Stimulated activated CD8-positive, alpha-beta memory T cell treated with anti-CD3 and anti-CD28 coated beads, Interleukin-7, amount 100 ng/mL, for 24 hours (primary cell): ENCODE measurements around the gene HEPACAM.

ENCODE experiments used
- DNase-seq: peaks from one replicate; pipeline ENCODE4 v3.0.0-alpha.2; 2020; ENCODE audit warnings: low read depth

Gene HEPACAM

DNA sequence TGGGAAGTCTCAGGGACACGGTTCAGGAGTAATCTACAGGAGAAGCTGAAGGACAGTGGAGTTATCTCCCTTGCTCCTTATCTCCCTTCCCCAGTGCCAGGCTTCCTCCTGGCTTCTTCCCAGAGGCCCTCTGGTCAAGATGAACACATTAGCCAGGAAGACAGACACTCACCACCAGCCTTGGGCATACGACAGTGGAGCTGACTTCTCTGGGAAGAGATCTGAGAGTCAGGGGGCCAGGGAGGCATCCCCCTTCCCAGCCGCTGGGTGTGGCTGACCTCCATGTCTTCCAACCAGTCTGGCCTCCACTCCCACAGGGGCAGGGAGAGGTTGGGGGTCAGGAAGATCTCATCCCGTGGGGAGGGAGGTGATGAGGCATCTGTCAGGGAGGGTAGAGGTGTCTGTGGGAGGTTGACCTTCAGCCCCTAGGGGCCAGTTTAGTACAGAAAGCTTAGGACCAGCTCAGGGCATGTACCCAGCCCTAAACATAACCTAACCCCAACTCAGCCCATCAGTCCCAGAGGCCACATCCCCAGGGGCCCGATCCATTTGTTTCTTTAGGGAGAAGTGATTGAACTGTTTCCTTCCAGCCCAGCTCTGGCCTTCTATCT lies 50.9 kb downstream of the HEPACAM start:
- no peak for DNase-seq

DNA sequence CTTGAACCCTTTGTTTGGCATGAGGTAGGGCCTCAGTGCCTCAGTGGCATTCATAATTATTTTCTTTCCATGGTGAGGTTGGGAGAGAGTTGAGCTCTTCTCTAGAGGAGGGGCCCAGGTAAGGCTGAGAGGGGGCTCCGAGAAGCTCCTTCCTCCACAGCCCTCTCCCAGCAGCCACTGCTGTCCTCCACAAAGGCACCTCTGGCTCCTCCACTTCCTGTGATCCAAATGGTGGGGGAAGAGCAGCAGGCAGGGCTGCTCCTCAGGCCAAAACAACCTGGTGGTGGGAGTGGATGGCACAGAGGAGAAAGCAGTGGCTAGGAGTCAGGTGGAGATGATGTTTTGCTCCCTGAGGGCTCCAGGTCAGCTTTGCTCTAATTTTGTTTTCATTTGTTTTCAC lies 51.5 kb downstream of the HEPACAM start:
- DNase-seq = no peak

- no peak for DNase-seq
These were observed 53.3 kb downstream of the HEPACAM start for GRCh38 chr11:124882339-124883071.

DNA sequence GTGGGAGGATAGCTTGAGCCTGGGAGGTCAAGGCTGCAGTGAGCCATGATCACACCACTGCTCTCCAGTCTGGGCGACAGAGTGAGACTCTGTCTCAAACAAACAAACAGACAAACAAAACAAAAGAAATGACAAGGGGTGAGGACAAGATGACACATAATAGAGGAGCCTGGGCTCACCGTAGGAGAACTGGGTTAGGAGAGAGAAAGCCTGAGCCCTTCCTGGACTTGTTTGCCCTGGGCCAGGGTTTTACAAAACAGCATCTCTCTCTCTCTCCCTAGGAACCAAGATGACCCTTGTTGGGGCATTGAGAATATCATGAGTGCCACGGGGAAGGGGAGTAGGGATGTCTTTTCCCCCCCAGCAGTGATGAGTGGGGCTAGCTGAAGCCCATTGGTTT lies 54.9 kb downstream of the HEPACAM start:
- no peak for DNase-seq

DNA sequence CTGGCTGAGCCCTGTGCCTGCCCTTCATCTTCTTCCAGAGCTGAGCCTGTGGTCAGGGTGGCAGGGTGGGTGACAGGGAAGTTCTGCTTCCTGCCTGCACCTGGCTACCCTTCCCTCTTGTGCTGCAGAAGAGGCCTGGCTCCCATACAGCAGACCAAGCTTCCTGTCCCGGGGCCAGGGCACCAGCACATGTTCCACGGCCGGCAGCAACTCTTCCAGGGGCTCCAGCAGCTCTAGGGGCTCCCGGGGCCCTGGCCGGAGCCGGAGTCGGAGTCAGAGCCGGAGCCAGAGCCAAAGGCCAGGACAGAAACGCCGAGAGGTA lies 55.6 kb downstream of the HEPACAM start:
- DNase-seq = no peak

DNA sequence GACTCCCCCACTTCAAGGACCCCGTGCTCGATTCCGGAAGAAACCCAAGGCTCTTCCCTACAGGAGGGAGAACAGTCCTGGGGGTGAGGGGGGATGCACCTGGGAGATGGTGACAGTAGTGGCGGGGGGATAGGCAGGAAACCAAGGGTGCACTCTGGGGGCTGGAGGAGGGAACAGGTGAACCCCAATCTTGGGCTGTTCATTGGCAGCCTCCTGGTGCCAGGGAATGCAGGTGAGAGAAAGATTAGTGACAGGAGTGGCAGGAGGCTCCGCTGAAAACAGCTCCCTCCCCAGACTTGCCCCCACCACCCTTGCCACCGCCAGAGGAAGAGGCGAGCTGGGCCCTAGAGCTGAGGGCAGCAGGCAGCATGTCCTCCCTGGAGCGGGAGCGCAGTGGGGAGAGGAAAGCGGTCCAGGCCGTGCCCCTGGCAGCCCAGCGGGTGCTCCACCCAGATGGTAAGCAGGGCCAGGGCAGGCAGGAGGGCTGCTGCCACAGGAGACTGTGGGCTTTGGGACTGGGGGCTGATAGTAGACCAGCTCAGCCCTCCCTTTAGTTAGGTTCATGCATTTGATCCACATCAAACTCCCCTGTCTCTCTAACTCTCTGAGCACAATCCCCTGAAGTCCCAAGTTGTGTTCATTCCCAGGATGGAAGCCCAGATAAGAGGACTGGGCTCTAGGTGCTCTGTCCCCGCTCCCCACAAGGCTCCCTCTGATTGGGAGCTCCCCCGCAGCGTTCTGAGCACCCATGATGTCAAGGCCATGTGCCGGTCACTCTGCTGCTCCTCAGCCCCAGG lies 56.2 kb downstream of the HEPACAM start:
- DNase-seq = no peak

DNA sequence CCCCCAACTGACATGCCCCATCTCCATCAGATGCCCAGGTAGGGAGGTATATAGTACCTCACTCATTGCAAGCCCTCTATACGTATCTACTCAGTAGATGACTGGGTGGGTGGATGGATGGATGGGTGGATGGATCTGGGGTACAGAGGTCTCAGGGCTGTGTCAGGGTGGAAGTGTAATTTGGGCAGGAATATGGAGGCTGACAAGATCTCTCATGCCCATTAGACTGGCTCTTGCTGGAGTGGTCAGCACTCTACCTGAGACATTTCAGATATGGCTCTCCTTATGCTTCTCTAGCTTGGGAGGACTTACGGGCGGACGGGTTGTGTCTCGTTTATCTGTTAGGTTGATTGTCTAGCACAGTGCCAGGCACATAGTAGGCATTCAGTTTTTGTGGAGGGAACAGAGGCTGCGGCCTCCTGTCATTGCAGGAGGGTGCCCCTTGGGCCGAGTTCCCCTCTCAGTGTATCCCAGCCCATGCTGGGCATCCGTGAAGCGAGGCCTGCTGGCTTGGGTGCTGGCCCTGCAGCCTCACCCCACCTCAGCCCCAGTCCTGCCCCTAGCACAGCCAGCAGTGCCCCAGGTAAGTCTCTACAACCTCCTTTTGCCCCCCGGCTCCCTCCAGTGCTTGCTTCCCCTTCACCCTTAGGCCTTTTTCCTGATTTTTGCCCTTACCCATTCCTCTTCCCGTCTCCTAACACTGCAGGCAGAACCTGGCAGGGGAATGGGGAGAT lies 56.9 kb downstream of the HEPACAM start:
- no peak for DNase-seq

GRCh38 chr11:124877910-124878758 lies 57.7 kb downstream of the HEPACAM start:
- DNase-seq = no peak

GRCh38 chr11:124877631-124877909 lies 58.3 kb downstream of the HEPACAM start:
- no peak for DNase-seq

DNA sequence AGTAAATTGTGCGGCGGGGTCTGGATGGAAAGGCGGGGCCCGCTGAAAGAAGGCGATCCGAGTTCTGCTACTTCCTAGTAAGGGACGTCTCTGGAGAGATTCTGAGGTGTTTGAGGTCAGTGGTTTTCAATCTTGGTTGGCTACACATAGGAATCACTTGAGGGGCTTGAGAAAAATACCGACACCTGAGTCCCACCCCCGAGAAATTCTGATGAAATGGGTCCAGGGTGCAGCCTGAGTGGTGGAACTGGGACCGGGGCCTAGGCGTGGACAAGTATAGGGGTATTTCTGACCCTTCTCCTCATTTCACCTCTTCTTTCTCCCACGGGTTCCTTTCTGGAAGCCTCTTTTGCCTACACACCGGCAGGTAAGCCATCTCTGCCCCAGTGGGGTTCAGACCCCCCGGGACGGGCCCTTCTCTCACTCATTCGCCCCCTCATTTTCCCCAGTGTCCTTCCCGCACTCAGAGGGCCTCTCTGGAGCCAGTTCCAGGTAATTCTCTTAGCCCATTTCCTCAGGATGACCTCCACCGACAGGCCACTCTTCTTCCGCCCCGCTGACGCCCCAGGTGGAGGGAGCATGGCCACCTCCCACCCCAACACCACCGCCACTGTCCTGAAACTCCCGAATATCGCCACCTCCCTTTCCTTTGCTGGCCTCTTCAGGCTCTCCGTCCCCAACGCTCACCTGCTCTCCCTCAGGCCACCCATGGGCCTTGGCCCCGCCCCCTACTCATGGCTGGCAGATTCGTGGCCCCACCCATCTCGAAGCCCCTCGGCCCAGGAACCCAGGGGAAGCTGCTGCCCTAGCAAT lies 58.8 kb downstream of the HEPACAM start:
- no peak for DNase-seq

GRCh38 chr11:124875943-124876817 lies 59.7 kb downstream of the HEPACAM start:
- peak; percentile 50 for DNase-seq

DNA sequence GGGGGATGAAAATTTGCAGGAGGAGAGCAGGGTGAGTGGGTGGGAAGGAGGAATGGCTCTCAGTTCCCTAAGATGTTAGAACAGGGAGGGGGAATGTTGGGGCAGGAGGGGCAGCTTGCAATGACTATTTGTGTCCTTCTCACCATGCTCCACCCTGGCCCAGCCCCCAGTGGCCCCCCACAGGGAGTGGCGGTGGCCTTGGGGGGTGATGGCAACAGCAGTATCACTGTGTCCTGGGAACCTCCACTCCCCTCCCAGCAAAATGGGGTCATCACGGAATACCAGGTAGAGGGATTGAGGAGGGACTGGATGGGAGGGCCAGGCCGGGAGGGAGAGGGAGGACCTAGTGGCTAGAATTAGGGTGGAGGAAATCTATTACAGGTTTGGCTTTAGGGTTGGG lies 60.4 kb downstream of the HEPACAM start:
- no peak for DNase-seq

DNA sequence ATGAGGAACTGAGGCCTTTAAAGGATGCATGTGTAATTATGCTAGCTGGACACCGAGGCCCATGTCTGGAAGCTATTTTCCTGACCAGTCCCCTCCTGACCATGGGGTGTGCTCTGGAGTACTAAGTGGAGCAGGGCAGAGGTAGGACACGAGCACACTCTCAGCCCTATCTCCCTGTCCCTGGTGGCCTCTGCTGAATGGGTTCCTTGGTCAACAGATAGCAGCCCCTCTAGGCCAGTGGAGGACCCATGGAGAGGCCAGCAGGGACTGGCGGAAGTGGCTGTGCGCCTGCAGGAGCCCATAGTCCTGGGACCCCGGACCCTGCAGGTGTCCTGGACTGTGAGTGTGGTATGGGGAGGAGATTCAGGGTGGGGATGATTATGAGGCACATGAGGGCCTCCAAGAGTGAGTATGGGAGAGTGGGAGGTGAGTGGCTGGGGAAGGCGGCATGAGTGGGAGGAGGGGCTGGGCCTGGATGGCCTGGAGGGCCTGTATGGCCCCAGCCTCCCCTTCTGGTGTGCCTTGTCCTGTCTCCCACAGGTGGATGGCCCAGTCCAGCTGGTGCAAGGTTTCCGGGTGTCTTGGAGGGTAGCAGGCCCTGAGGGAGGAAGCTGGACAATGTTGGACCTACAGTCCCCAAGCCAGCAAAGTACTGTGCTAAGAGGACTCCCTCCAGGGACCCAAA lies 61.1 kb downstream of the HEPACAM start:
- DNase-seq = no peak

GRCh38 chr11:124873951-124874350 lies 61.9 kb downstream of the HEPACAM start:
- DNase-seq = no peak

DNA sequence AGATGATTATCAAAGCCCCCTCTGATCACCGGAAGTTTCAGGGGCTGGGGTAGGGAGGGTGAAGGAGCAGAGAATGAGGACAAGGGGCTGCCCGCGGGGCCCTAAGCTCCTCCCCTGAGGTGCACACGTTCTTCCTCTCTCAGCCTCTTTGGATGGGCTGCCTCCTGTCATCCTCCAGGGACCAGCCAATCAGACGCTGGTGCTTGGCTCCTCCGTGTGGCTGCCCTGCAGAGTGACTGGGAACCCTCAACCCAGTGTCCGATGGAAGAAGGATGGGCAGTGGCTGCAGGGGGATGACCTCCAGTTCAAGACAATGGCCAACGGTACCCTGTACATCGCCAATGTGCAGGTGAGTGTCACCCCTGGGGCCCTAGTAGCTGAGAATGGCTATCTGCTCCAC lies 63.1 kb downstream of the HEPACAM start:
- no peak for DNase-seq

DNA sequence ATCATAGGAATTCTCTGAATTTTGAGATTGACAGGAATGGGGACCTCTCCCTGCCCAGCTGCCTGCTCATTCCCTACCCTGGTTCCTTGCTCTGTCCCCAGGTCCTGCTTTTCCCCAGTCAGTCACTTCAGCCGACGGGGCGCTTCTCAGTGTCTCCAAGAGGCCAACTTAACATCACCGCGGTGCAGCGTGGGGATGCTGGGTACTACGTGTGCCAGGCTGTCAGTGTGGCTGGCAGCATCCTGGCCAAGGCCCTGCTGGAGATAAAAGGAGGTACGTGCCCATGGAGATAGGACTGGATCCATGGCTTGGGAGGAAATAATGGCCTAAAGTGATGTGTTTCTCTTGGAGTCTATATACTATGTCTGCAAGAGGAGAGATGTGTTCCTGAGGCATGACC lies 63.6 kb downstream of the HEPACAM start:
- no peak for DNase-seq

DNA sequence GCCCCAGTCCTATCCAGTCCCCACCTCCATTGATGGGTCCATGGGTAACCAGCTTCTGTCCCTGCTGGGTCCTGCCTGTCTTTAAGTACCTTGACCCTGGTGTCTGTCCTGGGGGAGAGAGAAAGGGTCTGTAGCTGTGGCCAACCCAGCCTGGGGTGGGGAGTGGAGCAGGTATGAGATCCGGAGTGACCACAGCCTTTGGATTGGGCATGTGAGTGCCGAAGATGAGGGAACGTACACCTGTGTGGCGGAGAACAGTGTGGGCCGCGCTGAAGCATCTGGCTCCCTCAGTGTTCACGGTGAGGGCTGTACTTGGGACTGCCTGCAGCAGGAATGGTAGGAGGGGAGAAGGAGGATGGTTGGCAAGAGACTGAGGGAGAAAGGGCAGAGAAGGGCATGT lies 65.4 kb downstream of the HEPACAM start:
- DNase-seq = no peak

GRCh38 chr11:124869856-124870387 lies 65.9 kb downstream of the HEPACAM start:
- DNase-seq = no peak

GRCh38 chr11:124869331-124869730 lies 66.5 kb downstream of the HEPACAM start:
- DNase-seq = no peak
